AG09319 (cell line): Measurements from ENCODE around the gene TMED8.
A peak's percentile ranks its signal among the peaks of the same experiment; 100 is the strongest.

Source experiments
- DNase-seq: peaks from one replicate; pipeline ENCODE4 v3.0.0-alpha.2; 2010; ENCODE audit warnings: low read depth; ENCODE audit errors: extremely low read depth
- CTCF ChIP-seq: IDR thresholded peaks from 2 replicates; pipeline ENCODE4 v1.5.1; 2011; ENCODE audit warnings: low read depth, mild to moderate bottlenecking, inconsistent platforms, low read length, moderate library complexity

TMED8 gene

DNA sequence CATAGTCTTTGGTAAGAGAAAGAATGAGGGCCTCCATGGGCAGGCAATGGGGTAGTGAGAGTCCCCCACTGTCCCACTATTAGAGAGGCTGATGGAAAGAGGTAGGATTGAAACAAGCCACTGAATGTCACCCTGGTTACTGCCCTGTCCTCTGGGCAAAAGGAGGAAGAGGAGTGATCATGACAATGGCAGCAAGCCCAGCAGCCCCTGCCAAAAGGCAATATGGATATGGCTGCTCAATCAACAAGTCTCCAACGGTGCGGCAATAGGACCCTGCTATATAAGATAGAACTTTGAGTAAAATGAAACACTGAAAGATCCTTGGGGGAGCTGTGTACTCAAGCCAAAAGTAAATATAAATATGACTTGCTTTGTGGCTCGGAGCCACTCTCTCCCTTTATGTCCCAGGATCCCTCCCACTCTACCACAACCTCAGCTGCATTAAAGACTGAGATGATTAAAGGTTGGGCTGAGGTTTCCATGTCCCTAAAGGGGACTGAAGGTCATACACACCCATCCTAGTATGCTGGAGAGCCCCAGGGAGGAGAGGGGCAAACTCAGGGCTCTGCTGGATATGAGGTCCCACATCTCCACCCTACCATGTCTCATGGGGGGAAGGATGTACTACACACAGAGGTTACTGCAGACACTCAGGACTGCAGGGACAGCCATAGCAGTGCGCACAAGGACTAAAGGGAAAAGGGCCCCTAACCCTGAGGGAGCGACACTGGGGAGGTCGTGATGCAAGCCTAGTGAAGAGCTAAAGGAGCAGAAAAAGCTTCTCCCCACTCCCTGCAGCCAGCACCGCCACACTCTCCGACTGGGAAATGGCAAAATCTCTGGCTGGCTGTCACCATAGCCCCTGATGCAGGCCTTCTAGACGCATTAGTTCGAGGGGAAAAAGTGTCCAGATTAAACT lies 62.1 kb downstream of the TMED8 start:
- DNase-seq, result no peak
- no peak for TF ChIP-seq CTCF

GRCh38 chr14:77314043-77314442 lies 62.9 kb downstream of the TMED8 start:
- DNase-seq, result peak; percentile 40

GRCh38 chr14:77313371-77313770 lies 63.5 kb downstream of the TMED8 start:
- no peak for DNase-seq
- TF ChIP-seq CTCF, result no peak

More at GRCh38 chr14:77314043-77314442, 62.9 kb downstream of the TMED8 start:
- no peak for TF ChIP-seq CTCF

DNA sequence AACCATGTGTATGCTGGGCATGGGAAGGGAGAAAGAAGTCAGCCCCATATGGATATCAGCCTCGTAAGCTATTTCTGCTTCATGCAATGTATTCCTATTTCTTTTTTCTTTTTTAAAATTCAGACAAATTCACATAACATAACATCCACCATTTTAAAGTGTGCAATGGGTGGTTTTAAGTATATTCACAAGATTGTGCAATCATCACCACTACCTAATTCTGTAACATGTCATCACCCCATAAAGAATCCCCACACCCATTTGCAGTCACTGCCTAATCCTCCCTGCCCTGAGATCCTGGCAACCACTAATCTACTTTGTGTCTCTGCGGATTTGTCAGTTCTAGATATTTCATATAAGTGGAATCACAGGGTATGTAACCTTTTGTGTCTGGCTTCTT lies 65.7 kb downstream of the TMED8 start:
- TF ChIP-seq CTCF, result no peak
- DNase-seq, result no peak

- DNase-seq, result no peak
- no peak for TF ChIP-seq CTCF
These were observed 66.9 kb downstream of the TMED8 start for GRCh38 chr14:77310026-77310425.

GRCh38 chr14:77309131-77309530 lies 67.8 kb downstream of the TMED8 start:
- DNase-seq, result no peak
- no peak for TF ChIP-seq CTCF

DNA sequence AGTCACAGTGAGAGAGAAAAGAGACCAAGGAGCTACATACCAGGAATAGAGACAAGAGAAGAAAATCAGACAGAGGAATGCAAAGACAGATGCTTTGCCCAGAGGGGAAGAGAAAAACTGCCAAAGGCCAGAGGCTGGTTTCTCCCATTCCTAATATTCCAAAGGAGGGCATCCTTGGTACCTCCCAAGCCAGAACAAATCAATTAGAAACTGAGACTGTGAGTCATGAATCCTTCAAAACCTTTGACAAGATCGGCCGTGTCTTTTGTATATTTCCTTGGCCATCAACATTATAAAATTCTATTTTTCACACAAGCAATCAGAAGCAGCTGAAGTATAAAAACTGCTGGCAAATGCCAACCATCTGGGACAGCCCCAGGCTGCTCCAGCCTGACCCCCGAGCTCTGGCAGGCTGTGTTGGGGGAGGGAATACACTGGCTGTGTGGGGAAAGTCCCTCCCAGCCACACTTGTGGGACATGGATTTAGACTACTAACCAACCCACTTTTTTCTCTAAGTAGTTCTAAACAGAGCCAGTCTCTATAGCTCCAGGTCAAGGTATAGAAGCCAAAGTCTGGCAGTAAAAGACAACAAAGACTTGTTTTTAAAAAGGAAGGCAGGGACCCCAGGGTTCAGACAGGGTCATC lies 69.9 kb downstream of the TMED8 start:
- TF ChIP-seq CTCF, result no peak
- DNase-seq, result no peak
